Thymus (tissue), 11 donors: ENCODE data around the gene STEAP3. TPM values are rescaled to one million over a fixed set of nuclear protein-coding genes. Genes with fewer than 3 reads are reported as not detected.

Source experiments
- DNase-seq, 9 donors: peaks; one replicate each; pipeline ENCODE4 v3.0.0-alpha.2; 2013; ENCODE audit warnings: low spot score in 9 of 9, low read depth in 6 of 9, missing footprints in 1 of 9
- H3K27ac ChIP-seq, 2 donors: one replicate each; pipeline ENCODE4 v1.5.1; 2013; ENCODE audit warnings: control low read depth in 1 of 2, low read depth in 1 of 2, low read length in 1 of 2, mild to moderate bottlenecking in 1 of 2, moderate library complexity in 1 of 2
- H3K27me3 ChIP-seq, 2 donors: one replicate each; pipeline ENCODE4 v1.5.1; 2013; ENCODE audit warnings: low read length in 1 of 2; ENCODE audit not compliant: control insufficient read depth in 2 of 2, insufficient read depth in 1 of 2
- H3K36me3 ChIP-seq, 2 donors: one replicate each; pipeline ENCODE4 v1.5.1; 2013; ENCODE audit warnings: low read length in 1 of 2, mild to moderate bottlenecking in 1 of 2, moderate library complexity in 1 of 2; ENCODE audit not compliant: control insufficient read depth in 2 of 2, insufficient read depth in 2 of 2
- H3K4me1 ChIP-seq, 2 donors: one replicate each; pipeline ENCODE4 v1.5.1; 2013; ENCODE audit warnings: low read length in 2 of 2; ENCODE audit not compliant: control insufficient read depth in 2 of 2, insufficient read depth in 2 of 2
- H3K4me3 ChIP-seq, 2 donors: one replicate each; pipeline ENCODE4 v1.5.1; 2013; ENCODE audit warnings: low read length in 2 of 2, control low read depth in 1 of 2, mild to moderate bottlenecking in 1 of 2
- H3K9me3 ChIP-seq, 2 donors: one replicate each; pipeline ENCODE4 v1.5.1; 2013; ENCODE audit warnings: low read length in 1 of 2, mild to moderate bottlenecking in 1 of 2; ENCODE audit not compliant: control insufficient read depth in 2 of 2, insufficient read depth in 1 of 2
- WGBS: extraction: QIAGEN DNeasy Blood & Tissue Kit; methylation state at CpG from one replicate; pipeline ENCODE4 v1.1.7; 2013; 5-methylcytosine and 5-hydroxymethylcytosine counted together
- polyA plus RNA-seq: library from polyadenylated mRNA; stranded (reverse); fragments of 200-250 nt; gene quantifications from one replicate; pipeline ENCODE4 v1.2.3, GENCODE V29; 2013
- total RNA-seq: library from RNA; stranded (reverse); fragments of 120-200 nt; gene quantifications from one replicate; pipeline ENCODE4 v1.2.4, GENCODE V29; 2013
- donor health status: healthy.

STEAP3 gene
- total and polyA plus RNA-seq, 2 donors: 0.90 to 5.5 TPM

GRCh38 chr2:119179991-119180390 lies 43.6 kb upstream of the STEAP3 start:
- Histone ChIP-seq H3K9me3 (no peaks in the 10 kb centered on the region), H3K4me3 (no peak overlapping the region), H3K27ac (no peak overlapping the region), H3K4me1 (no peaks in the 10 kb centered on the region), H3K36me3 (no peaks in the 10 kb centered on the region), H3K27me3 (no peaks in the 10 kb centered on the region)
- 86% methylated on average over 7 of the region's 7 CpGs for WGBS
- no peak for DNase-seq

GRCh38 chr2:119180892-119181291 lies 42.7 kb upstream of the STEAP3 start:
- Histone ChIP-seq H3K4me3 (no peak overlapping the region), H3K9me3 (no peaks in the 10 kb centered on the region), H3K27ac (no peak overlapping the region), H3K4me1 (no peaks in the 10 kb centered on the region), H3K36me3 (no peaks in the 10 kb centered on the region), H3K27me3 (no peaks in the 10 kb centered on the region)
- 88% methylated on average over 5 of the region's 5 CpGs for WGBS
- DNase-seq: no peak

- DNase-seq: no peak
- Histone ChIP-seq H3K4me1 (no peaks in the 10 kb centered on the region), H3K27me3 (no peaks in the 10 kb centered on the region), H3K27ac (no peak overlapping the region), H3K9me3 (no peaks in the 10 kb centered on the region), H3K4me3 (no peak overlapping the region), H3K36me3 (no peaks in the 10 kb centered on the region)
- 92% methylated on average over 10 of the region's 10 CpGs for WGBS
Observed at GRCh38 chr2:119181391-119181790, 42.2 kb upstream of the STEAP3 start.

- no peaks in the 10 kb centered on the region for H3K36me3 ChIP-seq
- no peaks in the 10 kb centered on the region for H3K27me3 ChIP-seq
- WGBS: 91% methylated on average over 13 of the region's 13 CpGs
- H3K4me3 ChIP-seq: no peak overlapping the region
- no peak for DNase-seq
- no peaks in the 10 kb centered on the region for H3K9me3 ChIP-seq
- no peaks in the 10 kb centered on the region for H3K4me1 ChIP-seq
- H3K27ac ChIP-seq: no peak overlapping the region
Observed at GRCh38 chr2:119181791-119182445, 41.7 kb upstream of the STEAP3 start.

- Histone ChIP-seq H3K4me1 (no peaks in the 10 kb centered on the region), H3K9me3 (no peaks in the 10 kb centered on the region), H3K27me3 (no peaks in the 10 kb centered on the region), H3K4me3 (no peak overlapping the region), H3K27ac (no peak overlapping the region), H3K36me3 (no peaks in the 10 kb centered on the region)
- 97% methylated on average over 7 of the region's 7 CpGs for WGBS
- DNase-seq: no peak
Observed at GRCh38 chr2:119184512-119184911, 39.1 kb upstream of the STEAP3 start.

GRCh38 chr2:119190321-119191111 lies 33.1 kb upstream of the STEAP3 start:
- no peaks in the 10 kb centered on the region for H3K27me3 ChIP-seq
- no peak for DNase-seq
- no peaks in the 10 kb centered on the region for H3K9me3 ChIP-seq
- no peak overlapping the region for H3K4me3 ChIP-seq
- no peaks in the 10 kb centered on the region for H3K4me1 ChIP-seq
- H3K27ac ChIP-seq: no peak overlapping the region
- 40% methylated on average over 8 of the region's 8 CpGs for WGBS
- H3K36me3 ChIP-seq: no peaks in the 10 kb centered on the region

GRCh38 chr2:119192893-119193292 lies 30.7 kb upstream of the STEAP3 start:
- H3K9me3 ChIP-seq: no peaks in the 10 kb centered on the region
- H3K36me3 ChIP-seq: no peaks in the 10 kb centered on the region
- H3K27me3 ChIP-seq: peaks cover 0 to 3% of the 10 kb centered on the region in 2 donors
- no peak overlapping the region for H3K27ac ChIP-seq
- no peaks in the 10 kb centered on the region for H3K4me1 ChIP-seq
- H3K4me3 ChIP-seq: no peak overlapping the region
- DNase-seq: no peak
- WGBS: 93% methylated on average over 6 of the region's 6 CpGs

GRCh38 chr2:119195001-119195400 lies 28.6 kb upstream of the STEAP3 start:
- H3K36me3 ChIP-seq: no peaks in the 10 kb centered on the region
- 97% methylated on average over 5 of the region's 5 CpGs for WGBS
- H3K27me3 ChIP-seq: peaks cover 0 to 7% of the 10 kb centered on the region in 2 donors
- no peak overlapping the region for H3K27ac ChIP-seq
- no peaks in the 10 kb centered on the region for H3K4me1 ChIP-seq
- H3K9me3 ChIP-seq: no peaks in the 10 kb centered on the region
- H3K4me3 ChIP-seq: no peak overlapping the region
- no peak for DNase-seq

GRCh38 chr2:119195887-119196286 lies 27.7 kb upstream of the STEAP3 start:
- whole genome bisulfite sequencing: 48% methylated on average over 2 of the region's 2 CpGs
- no peak for DNase-seq
- Histone ChIP-seq H3K4me3 (no peak overlapping the region), H3K36me3 (no peaks in the 10 kb centered on the region), H3K9me3 (no peaks in the 10 kb centered on the region), H3K27ac (no peak overlapping the region), H3K4me1 (no peaks in the 10 kb centered on the region), H3K27me3 (peaks cover 0 to 7% of the 10 kb centered on the region in 2 donors)
